HG02840 (cell line): ENCODE measurements around the gene DMBT1.
"Not testable (repeated sequence)": the region's sequence is repeated elsewhere in the genome, so short reads cannot be mapped to it uniquely, and the experiment has no call there.

Experiments
- ATAC-seq: cut with Tn5 transposase; IDR thresholded peaks from one replicate; pipeline ENCODE4 v1.9.1; 2021; ENCODE audit warnings: mild to moderate bottlenecking, moderate library complexity, moderate number of reproducible peaks; ENCODE audit not compliant: unreplicated experiment, low FRiP score

DMBT1 gene

GRCh38 chr10:122576291-122576690 is 15.7 kb downstream of the DMBT1 start:
- ATAC-seq = no peak

DNA sequence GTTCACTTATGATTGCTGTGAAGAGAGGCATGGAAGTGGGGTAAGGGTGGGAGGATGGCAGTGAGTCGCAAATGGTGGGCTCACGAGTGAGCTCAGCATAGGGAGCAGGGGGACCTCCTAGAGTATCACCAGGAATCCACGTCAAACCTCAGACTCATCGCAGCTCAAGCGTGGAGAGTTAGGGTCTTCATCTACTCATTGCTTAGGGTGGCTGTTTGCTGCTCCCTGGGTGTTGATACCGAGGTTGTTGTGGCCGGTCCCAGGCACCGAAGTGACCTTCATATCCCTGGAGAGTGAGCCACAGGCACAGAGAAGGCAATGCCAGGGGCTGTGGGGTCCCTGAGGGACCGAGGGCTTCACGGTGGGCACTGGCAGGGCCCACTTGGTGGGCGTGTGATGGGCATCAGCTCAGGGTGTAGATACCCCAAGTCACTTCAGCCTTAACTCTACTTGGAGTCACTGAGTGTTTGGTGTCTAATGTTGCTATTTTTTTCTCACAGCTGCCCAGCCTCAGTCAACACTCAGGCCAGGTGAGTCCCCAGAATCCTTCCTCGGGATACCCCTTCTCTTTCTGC is 16.8 kb downstream of the DMBT1 start:
- ATAC-seq = no peak

GRCh38 chr10:122586070-122586469 is 25.5 kb downstream of the DMBT1 start:
- ATAC-seq = not testable (repeated sequence)

DNA sequence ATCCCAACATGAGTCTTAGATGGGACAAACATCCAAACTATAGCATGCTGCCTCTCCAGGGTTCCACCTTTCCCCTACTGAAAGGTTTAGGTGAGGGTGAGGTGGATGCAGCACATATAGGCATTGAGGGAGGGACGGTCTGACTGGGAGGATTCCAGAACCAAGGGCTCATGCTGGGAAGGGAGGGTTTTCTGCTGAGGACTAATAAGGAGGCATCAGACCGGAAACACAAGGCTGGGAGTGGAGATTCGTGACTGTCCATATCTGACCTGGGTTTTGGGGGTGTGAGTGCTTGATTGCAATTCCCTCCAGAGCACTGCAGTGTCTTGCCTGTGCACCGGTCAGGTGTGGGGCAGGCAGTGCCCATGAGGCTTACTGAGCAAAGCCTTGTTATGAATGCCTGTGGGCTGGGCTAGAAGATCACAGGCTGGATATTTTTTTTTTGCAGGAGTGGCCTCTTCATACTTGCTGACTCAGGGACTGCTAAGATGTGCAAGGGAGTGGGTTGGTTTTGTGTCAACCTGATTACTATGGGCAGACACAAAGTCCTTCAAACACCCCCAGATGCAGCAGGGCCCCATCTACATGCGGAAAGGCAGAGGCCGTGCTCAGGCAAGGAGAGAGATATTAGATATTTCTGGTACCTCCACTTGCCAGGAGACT is 26.7 kb downstream of the DMBT1 start:
- ATAC-seq = no peak

GRCh38 chr10:122588381-122588780 is 27.8 kb downstream of the DMBT1 start:
- no peak for ATAC-seq

DNA sequence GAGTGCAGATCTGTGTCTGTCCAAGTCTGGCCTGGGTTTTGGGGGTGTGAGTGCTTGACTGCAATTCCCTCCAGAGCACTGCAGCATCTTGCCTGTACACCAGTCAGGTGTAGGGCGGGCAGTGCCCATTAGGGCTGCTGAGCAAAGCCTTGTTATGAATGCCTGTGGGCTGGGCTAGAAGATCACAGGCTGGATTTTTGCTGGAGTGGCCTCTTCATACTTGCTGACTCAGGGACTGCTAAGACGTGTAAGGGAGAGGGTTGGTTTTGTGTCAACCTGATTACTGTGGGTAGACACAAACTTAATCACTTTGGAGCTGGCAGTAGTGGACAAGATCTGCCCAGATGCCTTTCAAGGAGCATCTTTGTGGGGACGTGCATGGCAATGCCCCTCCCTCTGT is 29.6 kb downstream of the DMBT1 start:
- no peak for ATAC-seq

DNA sequence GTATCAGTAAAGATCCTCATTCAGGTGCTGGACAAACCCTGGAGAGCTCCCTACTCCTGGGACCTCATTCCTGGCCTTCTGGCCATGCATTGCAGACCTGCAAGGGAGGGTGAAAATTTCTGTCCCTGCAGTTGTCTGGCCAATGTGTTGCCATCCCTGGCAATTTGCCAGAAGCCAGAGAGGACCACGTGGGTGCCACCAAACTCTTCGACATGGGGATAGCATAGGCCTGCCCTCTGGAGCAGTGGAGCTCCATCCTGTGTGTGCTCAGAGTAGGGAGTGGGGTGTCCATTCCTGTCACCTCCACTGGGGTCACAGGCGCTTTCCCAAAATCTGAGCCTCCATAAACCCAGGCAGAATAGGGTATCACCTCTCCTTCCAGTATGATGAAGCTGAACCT is 31.2 kb downstream of the DMBT1 start:
- ATAC-seq = no peak

- no peak for ATAC-seq
Measured at GRCh38 chr10:122592161-122592560, 31.6 kb downstream of the DMBT1 start.

DNA sequence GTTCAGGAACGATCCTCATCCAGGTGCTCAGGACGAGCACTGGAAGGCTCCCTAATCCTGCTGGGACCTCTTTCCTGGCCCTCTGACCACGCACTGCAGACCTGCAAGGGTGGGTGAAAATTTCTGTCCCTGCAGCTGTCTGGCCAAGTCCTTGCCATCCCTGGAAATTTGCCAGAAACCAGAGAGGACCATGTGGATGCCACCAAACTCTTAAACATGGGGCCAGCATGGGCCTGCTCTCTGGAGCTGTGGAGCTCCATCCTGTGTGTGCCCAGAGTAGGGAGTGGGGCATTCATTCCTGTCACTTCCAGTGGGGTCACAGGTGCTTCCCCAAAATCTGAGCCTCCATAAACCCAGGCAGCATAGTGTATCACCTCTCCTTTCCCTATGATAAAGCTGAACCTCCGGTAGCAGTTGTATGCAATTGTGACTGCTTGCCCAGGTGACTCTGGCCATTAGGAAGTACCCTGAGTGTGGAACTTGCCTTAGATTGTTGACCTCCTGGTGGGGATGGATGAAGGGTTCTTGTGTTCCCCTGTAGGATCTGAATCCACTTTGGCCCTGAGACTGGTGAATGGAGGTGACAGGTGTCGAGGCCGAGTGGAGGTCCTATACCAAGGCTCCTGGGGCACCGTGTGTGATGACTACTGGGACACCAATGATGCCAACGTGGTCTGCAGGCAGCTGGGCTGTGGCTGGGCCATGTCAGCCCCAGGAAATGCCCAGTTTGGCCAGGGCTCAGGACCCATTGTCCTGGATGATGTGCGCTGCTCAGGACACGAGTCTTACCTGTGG is 57.1 kb downstream of the DMBT1 start:
- no peak for ATAC-seq

GRCh38 chr10:122618461-122619165 is 58.1 kb downstream of the DMBT1 start:
- ATAC-seq = no peak

GRCh38 chr10:122620961-122621360 is 60.4 kb downstream of the DMBT1 start:
- ATAC-seq = not testable (repeated sequence)

DNA sequence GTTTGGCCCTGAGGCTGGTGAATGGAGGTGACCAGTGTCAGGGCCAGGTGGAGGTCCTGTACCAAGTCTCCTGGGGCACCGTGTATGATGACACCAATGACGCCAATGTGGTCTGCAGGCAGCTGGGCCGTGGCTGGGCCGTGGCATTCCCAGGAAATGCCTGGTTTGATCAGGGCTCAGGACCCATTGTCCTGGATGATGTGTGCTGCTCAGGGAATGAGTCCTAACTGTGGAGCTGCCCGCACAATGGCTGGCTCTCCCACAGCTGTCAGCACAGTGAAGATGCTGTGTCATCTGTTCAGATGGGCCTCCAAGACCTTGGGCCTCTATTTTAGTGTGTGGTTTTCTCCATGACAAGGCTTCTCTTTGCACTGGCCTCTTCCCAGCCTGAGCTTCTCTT is 64.0 kb downstream of the DMBT1 start:
- ATAC-seq = no peak

GRCh38 chr10:122630526-122630925 is 70.0 kb downstream of the DMBT1 start:
- no peak for ATAC-seq

- ATAC-seq = no peak
Measured at GRCh38 chr10:122632031-122632430, 71.5 kb downstream of the DMBT1 start.

- ATAC-seq = no peak
Measured at GRCh38 chr10:122632576-122632975, 72.0 kb downstream of the DMBT1 start.

DNA sequence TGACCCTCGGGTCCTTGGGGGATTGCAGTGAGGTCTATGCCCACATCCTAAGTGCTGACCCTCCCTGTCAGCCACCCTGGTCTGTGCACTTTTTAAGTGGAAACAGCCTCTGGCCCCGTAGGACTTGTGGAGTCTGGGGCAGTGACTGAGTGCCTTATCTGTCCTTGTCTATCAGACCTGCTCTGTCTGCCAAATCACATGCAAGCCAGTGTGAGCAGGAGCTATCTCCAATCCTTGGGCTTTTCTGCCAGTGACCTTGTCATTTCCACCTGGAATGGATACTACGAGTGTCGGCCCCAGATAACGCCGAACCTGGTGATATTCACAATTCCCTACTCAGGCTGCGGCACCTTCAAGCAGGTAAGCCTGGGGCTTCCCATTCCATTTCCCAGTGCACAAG is 76.4 kb downstream of the DMBT1 start:
- ATAC-seq = no peak

DNA sequence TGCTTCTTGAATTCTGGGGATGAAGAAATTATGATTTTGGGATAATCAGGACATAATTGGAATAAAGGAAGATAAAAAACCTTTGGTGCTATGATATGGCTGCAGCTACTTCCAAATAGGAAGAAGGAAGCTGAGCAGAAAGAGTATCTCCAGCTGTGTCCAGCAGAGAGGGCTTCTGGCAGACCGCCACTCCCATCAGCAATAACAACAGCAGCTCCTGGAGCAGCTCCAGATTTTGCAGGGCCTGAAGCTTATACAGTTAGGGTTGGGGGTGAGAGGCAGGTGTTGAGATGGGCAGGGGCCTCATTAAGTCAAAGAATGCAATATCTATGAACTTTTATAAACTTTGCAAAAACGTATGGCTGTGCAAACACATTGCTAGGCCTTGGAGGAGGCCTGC is 76.8 kb downstream of the DMBT1 start:
- no peak for ATAC-seq

GRCh38 chr10:122638106-122638505 is 77.6 kb downstream of the DMBT1 start:
- ATAC-seq = no peak

DNA sequence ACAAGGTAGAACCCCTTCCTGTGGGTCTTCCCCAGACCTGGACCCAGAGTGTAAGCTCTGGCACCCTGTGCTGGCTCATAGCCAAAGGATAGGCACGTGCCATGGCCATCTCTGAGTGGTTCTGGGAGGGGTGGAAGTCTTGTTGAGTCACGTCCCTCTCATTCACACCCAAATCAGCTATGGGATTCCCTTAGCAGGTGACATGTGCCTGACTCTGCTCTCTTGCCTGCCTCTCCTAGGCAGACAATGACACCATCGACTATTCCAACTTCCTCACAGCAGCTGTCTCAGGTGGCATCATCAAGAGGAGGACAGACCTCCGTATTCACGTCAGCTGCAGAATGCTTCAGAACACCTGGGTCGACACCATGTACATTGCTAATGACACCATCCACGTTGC is 79.2 kb downstream of the DMBT1 start:
- no peak for ATAC-seq

DNA sequence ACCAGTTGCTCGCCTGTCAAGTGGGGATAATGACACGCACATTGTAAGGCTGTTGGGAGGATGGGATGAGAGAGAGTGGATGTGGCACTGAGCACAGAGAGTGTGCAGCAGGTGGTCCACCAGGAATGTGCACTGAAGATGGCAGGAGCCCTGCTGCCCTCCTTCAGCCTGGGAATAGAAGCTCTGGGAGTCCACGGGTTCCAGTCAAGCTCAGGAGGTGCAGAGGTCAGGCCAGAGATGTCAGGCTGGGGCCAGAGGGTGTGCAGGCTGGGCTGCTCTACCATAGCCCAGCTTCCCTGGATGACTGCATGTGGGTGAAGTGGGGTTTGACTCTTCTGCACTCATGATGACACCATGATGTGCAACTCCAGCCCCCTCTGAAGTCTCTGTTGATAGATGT is 80.4 kb downstream of the DMBT1 start:
- ATAC-seq = no peak
